ENCODE measurements around the gene ATG9B. TPM values are rescaled to one million over a fixed set of nuclear protein-coding genes. Genes with fewer than 3 reads are reported as not detected.

Gene ATG9B
- total and polyA plus RNA-seq, 9 of the 15 experiments (the other 6 are each of a cell fraction or from before 2014, with no cell fraction given) = 0.29 to 8.0 (median 2.1) TPM

DNA sequence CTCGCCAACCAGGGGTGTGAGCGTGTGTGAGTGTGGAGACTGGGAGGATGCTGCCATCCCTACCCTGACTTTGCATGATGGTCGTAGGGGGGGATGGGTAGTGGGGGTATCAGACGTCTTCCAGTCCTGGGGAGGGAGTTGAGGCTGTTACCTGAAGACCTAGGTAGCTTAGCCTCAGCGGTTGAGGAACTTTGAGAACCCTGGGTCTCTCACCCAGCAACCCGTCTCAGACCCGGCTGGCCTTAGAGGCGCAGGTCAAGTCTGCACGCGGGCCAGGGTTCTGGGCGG lies 37.8 kb upstream of the ATG9B start (continued):
- TF ChIP-seq ZNF764 (CRISPR knock-in tag; IDR thresholded peaks at IDR 0.05; ENCODE audit: low read depth) = no peak
- TF ChIP-seq PML (IDR thresholded peaks at IDR 0.05; ENCODE audit: low read length) = peak; percentile 20; the same call in 1 of the 2 replicates
- TF ChIP-seq NR2C2 (CRISPR knock-in tag; IDR thresholded peaks at IDR 0.05) = no peak
- 0 out of 2 replicates have a peak, but pooled peaks have one; percentile 2 for TF ChIP-seq NR2C2 (tag; IDR thresholded peaks at IDR 0.05)
- TF ChIP-seq KDM5B (IDR thresholded peaks at IDR 0.05; ENCODE audit: insufficient replicate concordance, low read depth, low read length) = peak; percentile 63
- TF ChIP-seq, protein P1, sequence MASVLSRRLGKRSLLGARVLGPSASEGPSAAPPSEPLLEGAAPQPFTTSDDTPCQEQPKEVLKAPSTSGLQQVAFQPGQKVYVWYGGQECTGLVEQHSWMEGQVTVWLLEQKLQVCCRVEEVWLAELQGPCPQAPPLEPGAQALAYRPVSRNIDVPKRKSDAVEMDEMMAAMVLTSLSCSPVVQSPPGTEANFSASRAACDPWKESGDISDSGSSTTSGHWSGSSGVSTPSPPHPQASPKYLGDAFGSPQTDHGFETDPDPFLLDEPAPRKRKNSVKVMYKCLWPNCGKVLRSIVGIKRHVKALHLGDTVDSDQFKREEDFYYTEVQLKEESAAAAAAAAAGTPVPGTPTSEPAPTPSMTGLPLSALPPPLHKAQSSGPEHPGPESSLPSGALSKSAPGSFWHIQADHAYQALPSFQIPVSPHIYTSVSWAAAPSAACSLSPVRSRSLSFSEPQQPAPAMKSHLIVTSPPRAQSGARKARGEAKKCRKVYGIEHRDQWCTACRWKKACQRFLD (CRISPR knock-in tag; IDR thresholded peaks at IDR 0.05) = peak; percentile 74; the same call in 1 of the 2 replicates
- 0 out of 2 replicates have a peak, but pooled peaks have one; percentile 8 for TF ChIP-seq EP300 (IDR thresholded peaks at IDR 0.05; ENCODE audit: low read length)
- TF ChIP-seq ETV6 (IDR thresholded peaks at IDR 0.05; ENCODE audit: borderline replicate concordance in 1 of 2, low read depth in 2 of 2, low read length in 1 of 2) = no peak
- TF ChIP-seq ETV6 (CRISPR knock-in tag; IDR thresholded peaks at IDR 0.05; ENCODE audit: borderline replicate concordance) = 0 out of 2 replicates have a peak, but pooled peaks have one; percentile 49
- TF ChIP-seq PCBP1 (IDR thresholded peaks at IDR 0.05; ENCODE audit: low read depth, low read length, poor library complexity, severe bottlenecking) = peak; percentile 36
- TF ChIP-seq EZH2 (IDR thresholded peaks at IDR 0.05; ENCODE audit: borderline replicate concordance, low read depth, low read length) = no peak
- 0 out of 2 replicates have a peak, but pooled peaks have one; percentile 8 for TF ChIP-seq MTA3 (IDR thresholded peaks at IDR 0.05; ENCODE audit: borderline replicate concordance)
- TF ChIP-seq, protein P2, sequence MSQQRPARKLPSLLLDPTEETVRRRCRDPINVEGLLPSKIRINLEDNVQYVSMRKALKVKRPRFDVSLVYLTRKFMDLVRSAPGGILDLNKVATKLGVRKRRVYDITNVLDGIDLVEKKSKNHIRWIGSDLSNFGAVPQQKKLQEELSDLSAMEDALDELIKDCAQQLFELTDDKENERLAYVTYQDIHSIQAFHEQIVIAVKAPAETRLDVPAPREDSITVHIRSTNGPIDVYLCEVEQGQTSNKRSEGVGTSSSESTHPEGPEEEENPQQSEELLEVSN (IDR thresholded peaks at IDR 0.05; ENCODE audit: borderline replicate concordance in 1 of 2, extremely low read depth in 1 of 2, insufficient read depth in 1 of 2, insufficient read length in 1 of 2, low read depth in 1 of 2, low read length in 1 of 2, poor library complexity in 1 of 2, severe bottlenecking in 1 of 2) = peak in 1 of 2 experiments; percentile 60
